Measurements from ENCODE around the gene PSME1.

PSME1 gene

GRCh38 chr14:24147761-24148428 is 11.9 kb downstream of the PSME1 start:
- no peak for DNase-seq

GRCh38 chr14:24149302-24149969 is 13.4 kb downstream of the PSME1 start:
- DNase-seq = no peak

- DNase-seq = no peak
These were observed 14.1 kb downstream of the PSME1 start for GRCh38 chr14:24150061-24150460.

- no peak for DNase-seq
These were observed 14.6 kb downstream of the PSME1 start for GRCh38 chr14:24150567-24150966.

- DNase-seq = no peak
These were observed 15.0 kb downstream of the PSME1 start for GRCh38 chr14:24150993-24151392.

GRCh38 chr14:24151404-24152080 is 15.5 kb downstream of the PSME1 start:
- no peak for DNase-seq

GRCh38 chr14:24155100-24155499 is 19.1 kb downstream of the PSME1 start:
- DNase-seq = no peak

GRCh38 chr14:24156840-24157239 is 20.8 kb downstream of the PSME1 start:
- DNase-seq = no peak

GRCh38 chr14:24157331-24157730 is 21.3 kb downstream of the PSME1 start:
- DNase-seq = no peak

GRCh38 chr14:24159777-24160498 is 23.9 kb downstream of the PSME1 start:
- no peak for DNase-seq

GRCh38 chr14:24160499-24160849 is 24.5 kb downstream of the PSME1 start:
- DNase-seq = no peak

GRCh38 chr14:24160850-24161804 is 25.1 kb downstream of the PSME1 start, which contains the start of gene IRF9:
Gene IRF9 (plus strand): TSS chr14:24161265. CDS start chr14:24162145, 880 bp downstream.
- DNase-seq = peak; percentile 98

GRCh38 chr14:24162093-24162492 is 26.1 kb downstream of the PSME1 start:
- DNase-seq = no peak

- no peak for DNase-seq
These were observed 28.6 kb downstream of the PSME1 start for GRCh38 chr14:24164518-24164991.

GRCh38 chr14:24165785-24166184 is 29.8 kb downstream of the PSME1 start:
- no peak for DNase-seq

GRCh38 chr14:24167469-24168114 is 31.6 kb downstream of the PSME1 start:
- no peak for DNase-seq

- peak; percentile 70 for DNase-seq
These were observed 35.6 kb downstream of the PSME1 start, which contains the start of gene REC8 for GRCh38 chr14:24171422-24172260. Gene REC8 (plus strand): TSS chr14:24172080. CDS start chr14:24172553, 473 bp downstream.

GRCh38 chr14:24172261-24172860 is 36.4 kb downstream of the PSME1 start:
- DNase-seq = no peak

GRCh38 chr14:24172871-24173281 is 36.9 kb downstream of the PSME1 start:
- DNase-seq = no peak

- no peak for DNase-seq
These were observed 40.6 kb downstream of the PSME1 start for GRCh38 chr14:24176599-24176998.
